Central memory CD8-positive, alpha-beta T cell (primary cell): ENCODE data around the gene MYO9B.
"Not testable (repeated sequence)": the region's sequence is repeated elsewhere in the genome, so short reads cannot be mapped to it uniquely, and the experiment has no call there.

Experiments used
- ATAC-seq: fragments of 150-1000 bp; cut with Tn5 transposase; replicated peaks from 2 replicates; pipeline ENCODE4 v1.10.0; 2022; ENCODE audit warnings: mild to moderate bottlenecking, moderate FRiP score, moderate number of reproducible peaks; ENCODE audit not compliant: poor library complexity, severe bottlenecking; ENCODE audit errors: extremely low read depth
- DNase-seq, 2 donors: peaks; one replicate each; pipeline ENCODE4 v3.0.0; 2021; ENCODE audit warnings: low spot score in 2 of 2
- H3K27ac Mint-ChIP-seq: one replicate; pipeline ENCODE4 v1.8.0; 2022; ENCODE audit warnings: low read depth, mild to moderate bottlenecking, moderate library complexity, mixed read lengths
- H3K27me3 Mint-ChIP-seq: one replicate; pipeline ENCODE4 v1.8.0; 2022; ENCODE audit warnings: mixed read lengths
- H3K36me3 Mint-ChIP-seq: one replicate; pipeline ENCODE4 v1.8.0; 2022; ENCODE audit warnings: mild to moderate bottlenecking, moderate library complexity, mixed read lengths; ENCODE audit not compliant: insufficient read depth
- H3K4me1 Mint-ChIP-seq: one replicate; pipeline ENCODE4 v1.8.0; 2022; ENCODE audit warnings: mixed read lengths
- H3K4me3 Mint-ChIP-seq: one replicate; pipeline ENCODE4 v1.8.0; 2022; ENCODE audit warnings: mild to moderate bottlenecking, moderate library complexity, mixed read lengths
- H3K9me3 Mint-ChIP-seq: one replicate; pipeline ENCODE4 v1.8.0; 2022; ENCODE audit warnings: mixed read lengths

The MYO9B gene

DNA sequence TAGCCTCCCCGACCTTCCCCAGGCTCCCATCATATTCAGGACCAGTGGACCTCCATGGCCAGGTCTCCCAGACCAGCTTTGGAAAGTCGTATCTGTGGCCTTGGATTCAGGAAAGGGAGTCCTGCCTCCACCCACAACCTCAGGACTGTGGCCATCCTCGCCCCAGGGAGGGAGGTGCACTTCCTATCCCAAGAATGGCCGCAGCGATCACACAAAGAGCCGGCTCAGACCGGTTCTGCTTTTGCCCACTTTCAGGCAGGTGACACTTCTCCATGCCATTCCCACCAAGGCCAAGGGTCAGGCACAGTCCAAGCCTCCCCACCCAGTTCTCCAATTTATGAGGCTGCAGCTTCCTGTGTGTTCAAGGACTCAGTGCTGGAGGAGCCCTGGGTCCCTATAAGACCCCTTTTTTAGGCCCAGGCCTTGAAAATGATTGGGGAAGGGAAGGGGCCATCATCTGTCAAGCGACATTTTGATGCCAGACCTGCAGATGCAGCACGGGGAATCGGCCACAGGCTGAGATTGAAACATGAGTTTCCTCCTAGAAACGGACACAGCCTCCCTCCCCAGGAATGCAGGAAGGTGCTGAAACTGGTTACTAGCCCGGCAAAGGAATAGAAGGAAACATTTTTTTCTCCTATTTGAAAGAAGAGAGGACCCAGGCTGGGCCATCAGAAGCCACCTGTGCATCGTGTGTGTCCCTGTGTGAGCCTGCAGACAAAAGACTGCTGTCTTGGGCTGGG lies 74.0 kb downstream of the MYO9B start:
- Mint-ChIP-seq H3K4me3 (no peak overlapping the region), H3K36me3 (peaks cover 45% of the 10 kb centered on the region), H3K9me3 (no peaks in the 10 kb centered on the region), H3K27me3 (no peaks in the 10 kb centered on the region), H3K27ac (peak overlapping the region; percentile 46), H3K4me1 (peaks cover 7% of the 10 kb centered on the region)
- DNase-seq (no peak), ATAC-seq (no peak)

GRCh38 chr19:17153996-17154395 lies 78.4 kb downstream of the MYO9B start:
- ATAC-seq: no peak
- Mint-ChIP-seq H3K4me1 (peaks cover 7% of the 10 kb centered on the region), H3K9me3 (no peaks in the 10 kb centered on the region), H3K27ac (peak overlapping the region; percentile 25), H3K4me3 (no peak overlapping the region), H3K27me3 (no peaks in the 10 kb centered on the region), H3K36me3 (peaks cover 61% of the 10 kb centered on the region)
- DNase-seq: no peak

DNA sequence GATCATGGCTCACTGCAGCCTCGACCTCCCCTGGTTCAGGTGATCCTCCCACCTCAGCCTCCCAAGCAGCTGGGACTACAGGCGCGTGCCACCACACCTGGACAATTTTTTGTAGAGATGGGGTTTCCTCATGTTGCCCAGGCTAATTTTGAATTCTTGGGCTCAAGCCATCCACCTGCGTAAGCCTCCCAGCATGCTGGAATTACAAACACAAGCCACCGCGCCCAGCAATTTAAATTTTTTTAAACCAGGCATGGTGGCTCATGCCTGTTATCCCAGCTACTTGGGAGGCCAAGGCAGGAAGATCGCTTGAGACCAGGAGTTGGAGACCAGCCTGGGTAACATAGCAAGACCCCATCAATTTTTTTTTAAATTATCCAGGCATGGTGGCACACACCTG lies 79.7 kb downstream of the MYO9B start:
- Mint-ChIP-seq H3K27me3 (no peaks in the 10 kb centered on the region), H3K9me3 (no peaks in the 10 kb centered on the region), H3K4me1 (peaks cover 15% of the 10 kb centered on the region), H3K4me3 (no peak overlapping the region), H3K27ac (no peak overlapping the region), H3K36me3 (peaks cover 59% of the 10 kb centered on the region)
- no peak for ATAC-seq
- DNase-seq: no peak

GRCh38 chr19:17156296-17156946 lies 80.8 kb downstream of the MYO9B start:
- Mint-ChIP-seq H3K27me3 (no peaks in the 10 kb centered on the region), H3K4me1 (peaks cover 17% of the 10 kb centered on the region), H3K4me3 (no peak overlapping the region), H3K27ac (no peak overlapping the region), H3K36me3 (peaks cover 58% of the 10 kb centered on the region), H3K9me3 (no peaks in the 10 kb centered on the region)
- DNase-seq (no peak), ATAC-seq (no peak)

- DNase-seq (no peak), ATAC-seq (no peak)
- Mint-ChIP-seq H3K36me3 (peaks cover 55% of the 10 kb centered on the region), H3K27me3 (no peaks in the 10 kb centered on the region), H3K4me1 (peaks cover 15% of the 10 kb centered on the region), H3K4me3 (no peak overlapping the region), H3K27ac (peak overlapping the region; percentile 32), H3K9me3 (no peaks in the 10 kb centered on the region)
Observed at GRCh38 chr19:17156947-17157302, 81.3 kb downstream of the MYO9B start.

- H3K27ac Mint-ChIP-seq: no peak overlapping the region
- no peaks in the 10 kb centered on the region for H3K27me3 Mint-ChIP-seq
- ATAC-seq: no peak
- peaks cover 56% of the 10 kb centered on the region for H3K36me3 Mint-ChIP-seq
- H3K4me3 Mint-ChIP-seq: no peak overlapping the region
- no peak for DNase-seq
- H3K4me1 Mint-ChIP-seq: peaks cover 15% of the 10 kb centered on the region
- H3K9me3 Mint-ChIP-seq: no peaks in the 10 kb centered on the region
Observed at GRCh38 chr19:17158584-17158983, 83.0 kb downstream of the MYO9B start.

DNA sequence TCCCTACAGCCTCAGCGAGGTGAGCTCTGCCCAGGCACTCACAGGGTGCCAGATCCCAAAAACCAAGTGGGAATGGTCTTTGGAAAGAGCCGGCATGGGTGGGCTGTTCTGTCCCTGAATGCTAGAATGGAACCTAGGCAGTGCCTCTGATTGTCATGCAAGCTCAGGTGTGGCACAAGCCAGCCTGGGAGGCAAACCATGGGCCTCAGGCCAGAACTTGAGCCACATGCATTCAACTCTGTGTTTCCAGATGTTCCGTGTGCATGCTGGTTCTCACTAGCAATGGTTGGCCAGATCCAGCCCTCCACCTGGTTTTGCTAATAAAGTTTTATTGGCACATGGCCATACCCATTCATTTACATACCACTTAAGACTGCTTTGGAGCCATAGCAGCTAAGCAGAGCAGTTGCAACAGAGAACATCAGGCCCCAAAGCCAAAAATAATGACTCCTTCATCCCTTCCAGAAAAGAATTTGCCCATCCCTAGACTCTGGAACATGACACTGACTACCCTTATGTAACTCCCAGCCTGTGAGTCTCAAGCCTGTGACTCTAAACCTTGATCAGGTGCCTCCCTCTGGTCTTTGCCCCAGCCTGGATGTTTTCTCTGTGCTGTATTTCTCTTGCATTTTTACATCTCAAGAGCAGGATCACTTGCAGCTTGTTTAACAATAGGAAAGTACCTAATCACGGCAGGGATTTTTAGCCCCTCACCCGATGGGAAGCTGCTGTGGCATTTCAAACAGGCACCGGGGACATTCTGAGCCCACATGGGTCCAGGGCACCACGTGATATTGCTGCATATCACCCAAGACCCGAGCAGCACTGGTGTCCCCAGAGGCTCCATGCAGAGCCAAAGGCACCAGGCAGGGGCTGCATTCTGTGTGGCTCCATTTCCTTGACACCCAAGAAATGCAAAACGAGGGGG lies 84.2 kb downstream of the MYO9B start:
- Mint-ChIP-seq H3K27ac (peak overlapping the region; percentile 46), H3K4me1 (peaks cover 15% of the 10 kb centered on the region), H3K9me3 (no peaks in the 10 kb centered on the region), H3K36me3 (peaks cover 55% of the 10 kb centered on the region), H3K4me3 (no peak overlapping the region), H3K27me3 (no peaks in the 10 kb centered on the region)
- DNase-seq (no peak), ATAC-seq (no peak)

GRCh38 chr19:17160908-17161307 lies 85.3 kb downstream of the MYO9B start:
- peak overlapping the region; percentile 50 for H3K4me3 Mint-ChIP-seq

DNA sequence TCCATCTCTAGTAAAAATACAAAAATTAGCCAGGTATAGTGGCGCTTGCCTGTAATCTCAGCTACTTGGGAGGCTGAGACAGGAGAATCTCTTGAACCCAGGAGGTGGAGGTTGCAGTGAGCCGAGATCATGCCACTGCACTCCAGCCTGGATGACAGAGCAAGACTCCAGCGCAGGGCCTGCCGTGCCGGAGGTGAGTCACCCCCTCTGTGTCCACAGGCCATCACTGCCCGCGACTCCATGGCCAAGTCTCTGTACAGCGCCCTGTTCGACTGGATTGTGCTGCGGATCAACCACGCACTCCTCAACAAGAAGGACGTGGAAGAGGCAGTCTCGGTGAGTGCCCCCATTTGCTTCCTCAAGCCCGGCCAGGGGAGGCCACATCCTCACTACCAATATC lies 86.6 kb downstream of the MYO9B start:
- H3K9me3 Mint-ChIP-seq, H3K27ac Mint-ChIP-seq, H3K4me3 Mint-ChIP-seq, ATAC-seq, DNase-seq, H3K27me3 Mint-ChIP-seq: not testable (repeated sequence)
- Mint-ChIP-seq H3K36me3 (peaks cover 49% of the 10 kb centered on the region), H3K4me1 (peaks cover 15% of the 10 kb centered on the region)

More at GRCh38 chr19:17160908-17161307, 85.3 kb downstream of the MYO9B start:
- Mint-ChIP-seq H3K9me3 (no peaks in the 10 kb centered on the region), H3K27me3 (no peaks in the 10 kb centered on the region), H3K4me1 (peaks cover 15% of the 10 kb centered on the region), H3K36me3 (peaks cover 55% of the 10 kb centered on the region), H3K27ac (peak overlapping the region; percentile 64)
- peak in 1 of 2 donors; percentile 31 for DNase-seq
- ATAC-seq: peak; percentile 78

GRCh38 chr19:17162580-17162979 lies 87.0 kb downstream of the MYO9B start:
- Mint-ChIP-seq H3K4me1 (peaks cover 15% of the 10 kb centered on the region), H3K36me3 (peaks cover 49% of the 10 kb centered on the region), H3K27ac (no peak overlapping the region), H3K9me3 (no peaks in the 10 kb centered on the region), H3K4me3 (no peak overlapping the region), H3K27me3 (no peaks in the 10 kb centered on the region)
- ATAC-seq (no peak), DNase-seq (no peak)

GRCh38 chr19:17163652-17164051 lies 88.1 kb downstream of the MYO9B start:
- H3K9me3 Mint-ChIP-seq: no peaks in the 10 kb centered on the region
- H3K4me1 Mint-ChIP-seq: peaks cover 15% of the 10 kb centered on the region
- no peak overlapping the region for H3K27ac Mint-ChIP-seq
- peaks cover 56% of the 10 kb centered on the region for H3K36me3 Mint-ChIP-seq
- H3K4me3 Mint-ChIP-seq: no peak overlapping the region
- ATAC-seq (no peak), DNase-seq (no peak)
- H3K27me3 Mint-ChIP-seq: no peaks in the 10 kb centered on the region

GRCh38 chr19:17164639-17165038 lies 89.1 kb downstream of the MYO9B start:
- Mint-ChIP-seq H3K4me1 (peaks cover 13% of the 10 kb centered on the region), H3K36me3 (peaks cover 64% of the 10 kb centered on the region), H3K27ac (no peak overlapping the region), H3K4me3 (no peak overlapping the region), H3K9me3 (no peaks in the 10 kb centered on the region), H3K27me3 (no peaks in the 10 kb centered on the region)
- DNase-seq (no peak), ATAC-seq (no peak)
